Sigmoid colon (tissue), 3 donors: ENCODE results near the gene ABT1.

Source experiments
- CTCF ChIP-seq, 4 experiments: fragments of 450-650 bp in 3 of 4; fragments of 200-600 bp in 1 of 4; IDR thresholded peaks; one replicate each; pipeline ENCODE4 v1.5.1; 2016 to 2019; ENCODE audit warnings: antibody characterized with exemption in 4 of 4, mild to moderate bottlenecking in 3 of 4, moderate library complexity in 2 of 4
- POLR2A ChIP-seq, 2 donors: fragments of 450-650 bp; IDR thresholded peaks; one replicate each; pipeline ENCODE4 v1.6.1; 2016; ENCODE audit warnings: antibody characterized with exemption in 2 of 2, mild to moderate bottlenecking in 2 of 2, moderate library complexity in 2 of 2

- TF ChIP-seq CTCF (IDR thresholded peaks at IDR 0.05) (no peak), POLR2A (IDR thresholded peaks at IDR 0.05) (no peak)
Observed at GRCh38 chr6:26624557-26624956, 27.8 kb downstream of the ABT1 start.
